Vagina (tissue), 2 donors: ENCODE data around the gene ARID3A.

Experiments used
- POLR2AphosphoS5 ChIP-seq, 2 donors: sonication (generic); formaldehyde crosslinking; IDR thresholded peaks; one replicate each; pipeline ENCODE4 v1.9.0; 2017; ENCODE audit warnings: antibody characterized with exemption in 2 of 2, mild to moderate bottlenecking in 2 of 2, low read depth in 1 of 2; ENCODE audit not compliant: insufficient read depth in 1 of 2
- TF ChIP-seq, protein P1 (sequence below), 3 experiments: fragments of 450-650 bp in 2 of 3; fragments of 200-600 bp in 1 of 3; sonication (generic) in 1 of 3; IDR thresholded peaks; one replicate each; pipeline ENCODE4 v1.5.1; 2017 to 2019; ENCODE audit warnings: antibody characterized with exemption in 3 of 3, mild to moderate bottlenecking in 2 of 3, moderate library complexity in 2 of 3

DNA sequence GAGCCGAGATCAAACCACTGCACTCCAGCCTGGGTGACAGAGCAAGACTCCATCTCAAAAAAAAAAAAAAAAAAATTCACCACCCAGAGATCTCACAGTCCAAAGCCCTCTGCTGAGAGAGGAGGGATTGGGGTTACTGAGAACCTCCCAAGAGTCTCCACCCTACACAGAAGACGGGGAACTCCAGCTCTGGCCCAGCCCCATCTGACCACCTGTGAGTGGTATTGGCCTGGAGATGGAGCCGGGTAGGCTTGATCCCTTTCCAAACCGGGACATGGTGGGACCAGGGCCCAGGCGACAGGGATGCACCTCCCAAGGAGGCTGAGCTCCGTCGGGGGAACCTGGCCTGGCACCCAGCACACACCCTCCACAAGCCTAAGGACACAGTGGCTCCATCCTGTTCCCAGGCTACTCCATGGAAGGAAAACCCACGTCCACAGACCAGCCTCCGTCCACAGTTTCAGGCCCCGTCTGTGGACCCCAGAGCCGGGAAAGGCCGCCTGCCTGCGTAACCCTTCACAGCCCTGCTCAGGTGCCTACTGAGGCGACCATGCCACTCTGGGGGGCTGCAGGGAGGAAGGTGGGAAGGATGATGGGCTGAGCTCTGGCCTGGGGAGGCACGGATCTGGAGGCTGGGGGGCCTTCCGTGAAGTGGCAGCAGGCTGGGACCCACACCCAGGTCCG is 93.2 kb downstream of the ARID3A start:
- TF ChIP-seq, protein P1, sequence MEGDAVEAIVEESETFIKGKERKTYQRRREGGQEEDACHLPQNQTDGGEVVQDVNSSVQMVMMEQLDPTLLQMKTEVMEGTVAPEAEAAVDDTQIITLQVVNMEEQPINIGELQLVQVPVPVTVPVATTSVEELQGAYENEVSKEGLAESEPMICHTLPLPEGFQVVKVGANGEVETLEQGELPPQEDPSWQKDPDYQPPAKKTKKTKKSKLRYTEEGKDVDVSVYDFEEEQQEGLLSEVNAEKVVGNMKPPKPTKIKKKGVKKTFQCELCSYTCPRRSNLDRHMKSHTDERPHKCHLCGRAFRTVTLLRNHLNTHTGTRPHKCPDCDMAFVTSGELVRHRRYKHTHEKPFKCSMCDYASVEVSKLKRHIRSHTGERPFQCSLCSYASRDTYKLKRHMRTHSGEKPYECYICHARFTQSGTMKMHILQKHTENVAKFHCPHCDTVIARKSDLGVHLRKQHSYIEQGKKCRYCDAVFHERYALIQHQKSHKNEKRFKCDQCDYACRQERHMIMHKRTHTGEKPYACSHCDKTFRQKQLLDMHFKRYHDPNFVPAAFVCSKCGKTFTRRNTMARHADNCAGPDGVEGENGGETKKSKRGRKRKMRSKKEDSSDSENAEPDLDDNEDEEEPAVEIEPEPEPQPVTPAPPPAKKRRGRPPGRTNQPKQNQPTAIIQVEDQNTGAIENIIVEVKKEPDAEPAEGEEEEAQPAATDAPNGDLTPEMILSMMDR (IDR thresholded peaks at IDR 0.05), result no peak
- TF ChIP-seq POLR2AphosphoS5 (IDR thresholded peaks at IDR 0.05; ENCODE audit: insufficient read depth in 1 of 2, low read depth in 1 of 2), result no peak
